Fibroblast of lung (primary cell): ENCODE results near the gene WHAMM. TPM values are rescaled to one million over a fixed set of nuclear protein-coding genes. Genes with fewer than 3 reads are reported as not detected.

Source experiments
- DNase-seq, 2 donors: peaks; one replicate each; pipeline versions ENCODE4 v3.0.0 to v3.0.0-alpha.2; 2010; ENCODE audit warnings: low read depth in 2 of 2
- H2AFZ ChIP-seq: 2 replicates; pipeline ENCODE4 v1.5.1; 2012; ENCODE audit warnings: low read length, control low read depth, inconsistent platforms
- H3K27ac ChIP-seq: 2 replicates; pipeline ENCODE4 v1.5.1; 2011; ENCODE audit warnings: low read length, control low read depth; ENCODE audit not compliant: insufficient read depth
- H3K27me3 ChIP-seq: 2 replicates; pipeline ENCODE4 v1.5.1; 2011; ENCODE audit warnings: mild to moderate bottlenecking, low read length; ENCODE audit not compliant: control insufficient read depth, insufficient read depth
- H3K36me3 ChIP-seq: 2 replicates; pipeline ENCODE4 v1.5.1; 2011; ENCODE audit warnings: low read length; ENCODE audit not compliant: control insufficient read depth, insufficient read depth
- H3K4me1 ChIP-seq: 2 replicates; pipeline ENCODE4 v1.5.1; 2011; ENCODE audit warnings: low read length; ENCODE audit not compliant: control insufficient read depth, insufficient read depth; ENCODE audit errors: extremely low read depth
- H3K4me2 ChIP-seq: 2 replicates; pipeline ENCODE4 v1.5.1; 2011; ENCODE audit warnings: low read length, control low read depth; ENCODE audit not compliant: insufficient read depth; ENCODE audit errors: extremely low read depth
- H3K4me3 ChIP-seq, 4 experiments: fragments of 200-600 bp in 1 of 4; sonication (generic) in 1 of 4; replicated peaks in 1 of 4; 2 replicates each; pipeline ENCODE4 v1.5.1; 2011 to 2016; ENCODE audit warnings: low read length in 4 of 4, low read depth in 3 of 4, mild to moderate bottlenecking in 3 of 4, control low read depth in 2 of 4, inconsistent platforms in 1 of 4, mixed read lengths in 1 of 4; ENCODE audit not compliant: insufficient read depth in 1 of 4; ENCODE audit errors: control extremely low read depth in 1 of 4
- H3K79me2 ChIP-seq: 2 replicates; pipeline ENCODE4 v1.5.1; 2012; ENCODE audit warnings: mild to moderate bottlenecking, low read length, inconsistent platforms; ENCODE audit not compliant: control insufficient read depth, insufficient read depth
- H3K9ac ChIP-seq: 2 replicates; pipeline ENCODE4 v1.5.1; 2011; ENCODE audit warnings: mild to moderate bottlenecking, low read length, control low read depth; ENCODE audit not compliant: insufficient read depth
- H3K9me3 ChIP-seq: 2 replicates; pipeline ENCODE4 v1.5.1; 2012; ENCODE audit warnings: low read depth, low read length; ENCODE audit not compliant: control insufficient read depth, insufficient read depth
- H4K20me1 ChIP-seq: 2 replicates; pipeline ENCODE4 v1.5.1; 2011; ENCODE audit warnings: low read length; ENCODE audit not compliant: control insufficient read depth, insufficient read depth; ENCODE audit errors: extremely low read depth
- CTCF ChIP-seq, 2 donors: IDR thresholded peaks in 1 of 2; conservative IDR thresholded peaks in 1 of 2; 1 replicate in 1 of 2; 2 replicates in 1 of 2; pipeline ENCODE4 v1.5.1; 2011 to 2012; ENCODE audit warnings: low read length in 2 of 2, control low read depth in 1 of 2, inconsistent platforms in 1 of 2, low read depth in 1 of 2, mild to moderate bottlenecking in 1 of 2
- EZH2 ChIP-seq: IDR thresholded peaks from 2 replicates; pipeline ENCODE4 v1.5.1; 2012; ENCODE audit warnings: low read length, control low read depth, mild to moderate bottlenecking; ENCODE audit errors: missing control alignments
- polyA plus RNA-seq, 2 donors: library from polyadenylated mRNA; depleted of rRNA in 1 of 2; stranded (reverse) in 1 of 2; unstranded in 1 of 2; fragments of >200 nt; gene quantifications; 2 replicates each; pipeline ENCODE4 v1.2.1, GENCODE V29; 2011 to 2012; ENCODE audit warnings: missing spikeins in 1 of 2
- total RNA-seq: library from RNA; depleted of rRNA; stranded (reverse); fragments of >200 nt; gene quantifications from 2 replicates; pipeline ENCODE4 v1.2.1, GENCODE V29; 2014

The WHAMM gene
- total and polyA plus RNA-seq, 2 donors (not counting 1 experiment from before 2014, with no cell fraction given), result 5.3 to 5.6 TPM

- TF ChIP-seq EZH2 (no peak), CTCF (conservative IDR thresholded peaks at IDR 0.05 in 1 of 2, IDR thresholded peaks at IDR 0.05 in 1 of 2; ENCODE audit: low read depth in 1 of 2, low read length in 2 of 2) (no peak)
- no peaks in the 10 kb centered on the region for H3K79me2 ChIP-seq
- no peak overlapping the region for H2AFZ ChIP-seq
- no peak overlapping the region for H3K4me2 ChIP-seq
- no peaks in the 10 kb centered on the region for H3K4me1 ChIP-seq
- no peak for DNase-seq
- no peak overlapping the region for H3K27ac ChIP-seq
- H3K9me3 ChIP-seq, result no peaks in the 10 kb centered on the region
- no peaks in the 10 kb centered on the region for H3K36me3 ChIP-seq
- H4K20me1 ChIP-seq, result no peaks in the 10 kb centered on the region
- no peaks in the 10 kb centered on the region for H3K27me3 ChIP-seq
- H3K9ac ChIP-seq, result no peak overlapping the region
- no peak overlapping the region for H3K4me3 ChIP-seq
Measured at GRCh38 chr15:82870727-82871320, 61.4 kb downstream of the WHAMM start.

- DNase-seq, result no peak
- no peaks in the 10 kb centered on the region for H3K79me2 ChIP-seq
- H3K27ac ChIP-seq, result no peak overlapping the region
- no peak overlapping the region for H3K4me3 ChIP-seq
- H4K20me1 ChIP-seq, result no peaks in the 10 kb centered on the region
- TF ChIP-seq CTCF (conservative IDR thresholded peaks at IDR 0.05 in 1 of 2, IDR thresholded peaks at IDR 0.05 in 1 of 2; ENCODE audit: low read depth in 1 of 2, low read length in 2 of 2), result no peak
- no peak for TF ChIP-seq EZH2
- no peak overlapping the region for H3K9ac ChIP-seq
- H3K4me1 ChIP-seq, result no peaks in the 10 kb centered on the region
- no peaks in the 10 kb centered on the region for H3K27me3 ChIP-seq
- no peak overlapping the region for H2AFZ ChIP-seq
- H3K36me3 ChIP-seq, result no peaks in the 10 kb centered on the region
- H3K4me2 ChIP-seq, result no peak overlapping the region
- no peaks in the 10 kb centered on the region for H3K9me3 ChIP-seq
Measured at GRCh38 chr15:82871358-82871757, 61.9 kb downstream of the WHAMM start.

- Histone ChIP-seq H2AFZ (no peak overlapping the region), H3K4me1 (no peaks in the 10 kb centered on the region), H3K27me3 (no peaks in the 10 kb centered on the region), H4K20me1 (no peaks in the 10 kb centered on the region), H3K4me3 (no peak overlapping the region), H3K79me2 (no peaks in the 10 kb centered on the region), H3K4me2 (no peak overlapping the region), H3K36me3 (no peaks in the 10 kb centered on the region), H3K9ac (no peak overlapping the region), H3K9me3 (no peaks in the 10 kb centered on the region), H3K27ac (no peak overlapping the region)
- TF ChIP-seq EZH2, result no peak
- no peak for TF ChIP-seq CTCF (conservative IDR thresholded peaks at IDR 0.05 in 1 of 2, IDR thresholded peaks at IDR 0.05 in 1 of 2; ENCODE audit: low read depth in 1 of 2, low read length in 2 of 2)
- DNase-seq, result no peak
Measured at GRCh38 chr15:82871832-82872484, 62.5 kb downstream of the WHAMM start.
